HL-60 (cell line): ENCODE data around the gene ABHD4.

Source experiments
- DNase-seq, 2 experiments: peaks; one replicate each; pipeline ENCODE4 v3.0.0-alpha.2; 2010 to 2020; ENCODE audit warnings: low read depth in 1 of 2, low spot score in 1 of 2
- H3K27ac ChIP-seq: fragments of 250-450 bp; sonication (Bioruptor Pico); replicated peaks from 2 replicates; pipeline ENCODE4 v1.5.1; 2020; ENCODE audit warnings: mild to moderate bottlenecking, moderate library complexity
- H3K27me3 ChIP-seq: fragments of 250-450 bp; sonication (Bioruptor Pico); 2 replicates; pipeline ENCODE4 v1.5.1; 2021; ENCODE audit warnings: mild to moderate bottlenecking, moderate library complexity; ENCODE audit not compliant: insufficient read depth, poor library complexity, severe bottlenecking
- H3K4me3 ChIP-seq: replicated peaks from 2 replicates; pipeline ENCODE4 v1.5.1; 2011; ENCODE audit warnings: mild to moderate bottlenecking, control low read depth, low read length; ENCODE audit not compliant: insufficient read depth
- GABPA ChIP-seq: IDR thresholded peaks from 2 replicates; pipeline ENCODE4 v1.6.1; 2012; ENCODE audit warnings: low read depth
- POLR2AphosphoS5 ChIP-seq: IDR thresholded peaks from 2 replicates; pipeline ENCODE4 v1.6.1; 2012; ENCODE audit warnings: low read depth
- SPI1 ChIP-seq: IDR thresholded peaks from 2 replicates; pipeline ENCODE4 v1.6.1; 2012; ENCODE audit warnings: low read depth, mild to moderate bottlenecking, borderline replicate concordance
- TF ChIP-seq, protein P1 (sequence below): IDR thresholded peaks from 2 replicates; pipeline ENCODE4 v1.6.1; 2012; ENCODE audit warnings: low read depth; ENCODE audit not compliant: insufficient replicate concordance
- TF ChIP-seq, protein P2 (sequence below): IDR thresholded peaks from one replicate; pipeline ENCODE4 v1.5.1; 2011; ENCODE audit warnings: low read length, control low read depth, inconsistent platforms; ENCODE audit not compliant: insufficient read depth

ABHD4 gene

DNA sequence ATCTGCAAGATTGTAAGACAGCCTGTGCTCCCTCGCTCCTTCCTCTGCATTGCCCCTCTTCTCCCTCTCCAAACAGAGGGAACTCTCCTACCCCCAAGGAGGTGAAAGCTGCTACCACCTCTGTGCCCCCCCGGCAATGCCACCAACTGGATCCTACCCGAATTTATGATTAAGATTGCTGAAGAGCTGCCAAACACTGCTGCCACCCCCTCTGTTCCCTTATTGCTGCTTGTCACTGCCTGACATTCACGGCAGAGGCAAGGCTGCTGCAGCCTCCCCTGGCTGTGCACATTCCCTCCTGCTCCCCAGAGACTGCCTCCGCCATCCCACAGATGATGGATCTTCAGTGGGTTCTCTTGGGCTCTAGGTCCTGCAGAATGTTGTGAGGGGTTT, 46.5 kb upstream of the ABHD4 start:
- no peak for TF ChIP-seq POLR2AphosphoS5
- TF ChIP-seq, protein P1, sequence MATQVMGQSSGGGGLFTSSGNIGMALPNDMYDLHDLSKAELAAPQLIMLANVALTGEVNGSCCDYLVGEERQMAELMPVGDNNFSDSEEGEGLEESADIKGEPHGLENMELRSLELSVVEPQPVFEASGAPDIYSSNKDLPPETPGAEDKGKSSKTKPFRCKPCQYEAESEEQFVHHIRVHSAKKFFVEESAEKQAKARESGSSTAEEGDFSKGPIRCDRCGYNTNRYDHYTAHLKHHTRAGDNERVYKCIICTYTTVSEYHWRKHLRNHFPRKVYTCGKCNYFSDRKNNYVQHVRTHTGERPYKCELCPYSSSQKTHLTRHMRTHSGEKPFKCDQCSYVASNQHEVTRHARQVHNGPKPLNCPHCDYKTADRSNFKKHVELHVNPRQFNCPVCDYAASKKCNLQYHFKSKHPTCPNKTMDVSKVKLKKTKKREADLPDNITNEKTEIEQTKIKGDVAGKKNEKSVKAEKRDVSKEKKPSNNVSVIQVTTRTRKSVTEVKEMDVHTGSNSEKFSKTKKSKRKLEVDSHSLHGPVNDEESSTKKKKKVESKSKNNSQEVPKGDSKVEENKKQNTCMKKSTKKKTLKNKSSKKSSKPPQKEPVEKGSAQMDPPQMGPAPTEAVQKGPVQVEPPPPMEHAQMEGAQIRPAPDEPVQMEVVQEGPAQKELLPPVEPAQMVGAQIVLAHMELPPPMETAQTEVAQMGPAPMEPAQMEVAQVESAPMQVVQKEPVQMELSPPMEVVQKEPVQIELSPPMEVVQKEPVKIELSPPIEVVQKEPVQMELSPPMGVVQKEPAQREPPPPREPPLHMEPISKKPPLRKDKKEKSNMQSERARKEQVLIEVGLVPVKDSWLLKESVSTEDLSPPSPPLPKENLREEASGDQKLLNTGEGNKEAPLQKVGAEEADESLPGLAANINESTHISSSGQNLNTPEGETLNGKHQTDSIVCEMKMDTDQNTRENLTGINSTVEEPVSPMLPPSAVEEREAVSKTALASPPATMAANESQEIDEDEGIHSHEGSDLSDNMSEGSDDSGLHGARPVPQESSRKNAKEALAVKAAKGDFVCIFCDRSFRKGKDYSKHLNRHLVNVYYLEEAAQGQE: no peak
- TF ChIP-seq SPI1: no peak
- TF ChIP-seq, protein P2, sequence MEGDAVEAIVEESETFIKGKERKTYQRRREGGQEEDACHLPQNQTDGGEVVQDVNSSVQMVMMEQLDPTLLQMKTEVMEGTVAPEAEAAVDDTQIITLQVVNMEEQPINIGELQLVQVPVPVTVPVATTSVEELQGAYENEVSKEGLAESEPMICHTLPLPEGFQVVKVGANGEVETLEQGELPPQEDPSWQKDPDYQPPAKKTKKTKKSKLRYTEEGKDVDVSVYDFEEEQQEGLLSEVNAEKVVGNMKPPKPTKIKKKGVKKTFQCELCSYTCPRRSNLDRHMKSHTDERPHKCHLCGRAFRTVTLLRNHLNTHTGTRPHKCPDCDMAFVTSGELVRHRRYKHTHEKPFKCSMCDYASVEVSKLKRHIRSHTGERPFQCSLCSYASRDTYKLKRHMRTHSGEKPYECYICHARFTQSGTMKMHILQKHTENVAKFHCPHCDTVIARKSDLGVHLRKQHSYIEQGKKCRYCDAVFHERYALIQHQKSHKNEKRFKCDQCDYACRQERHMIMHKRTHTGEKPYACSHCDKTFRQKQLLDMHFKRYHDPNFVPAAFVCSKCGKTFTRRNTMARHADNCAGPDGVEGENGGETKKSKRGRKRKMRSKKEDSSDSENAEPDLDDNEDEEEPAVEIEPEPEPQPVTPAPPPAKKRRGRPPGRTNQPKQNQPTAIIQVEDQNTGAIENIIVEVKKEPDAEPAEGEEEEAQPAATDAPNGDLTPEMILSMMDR: no peak
- TF ChIP-seq GABPA: no peak
- H3K4me3 ChIP-seq: no peak overlapping the region
- peak overlapping the region; percentile 60 for H3K27ac ChIP-seq
- DNase-seq: peak in 1 of 2 experiments; percentile 46
- no peaks in the 10 kb centered on the region for H3K27me3 ChIP-seq

DNA sequence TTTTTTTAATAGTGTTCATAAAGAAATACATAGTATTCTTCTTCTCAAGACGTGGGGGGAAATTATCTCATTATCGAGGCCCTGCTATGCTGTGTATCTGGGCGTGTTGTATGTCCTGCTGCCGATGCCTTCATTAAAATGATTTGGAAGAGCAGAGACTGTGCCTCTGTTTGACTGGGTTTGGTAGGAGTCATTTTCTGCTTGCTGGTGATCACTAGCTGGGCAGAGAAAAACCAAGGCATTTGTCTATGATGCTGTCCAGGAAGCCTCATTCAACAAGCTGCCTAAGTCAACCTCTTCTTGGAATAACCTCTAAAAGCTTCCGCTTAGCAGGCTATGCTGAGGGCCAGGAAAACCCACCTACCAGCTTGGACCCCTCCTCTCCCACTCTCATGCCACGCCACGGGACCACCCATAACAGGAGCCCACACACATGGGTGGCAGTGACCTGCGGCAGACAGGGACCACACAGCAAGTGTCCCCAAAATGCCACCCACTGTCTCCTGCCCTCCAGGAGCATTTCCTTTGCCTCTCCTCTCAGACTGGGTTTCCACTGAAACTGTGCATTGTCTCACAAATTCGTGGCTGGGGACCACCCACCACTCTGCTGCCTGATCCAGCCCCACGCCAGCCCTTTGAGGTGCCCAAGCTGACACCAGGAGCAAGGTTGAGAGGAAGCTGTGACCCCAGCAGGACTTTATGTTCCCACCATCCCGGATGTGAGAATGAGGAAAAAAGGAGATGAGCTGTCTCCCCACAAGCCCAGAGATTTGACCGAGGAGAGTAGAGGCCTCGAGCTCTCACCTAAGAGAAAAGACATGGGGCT, 45.9 kb upstream of the ABHD4 start:
- H3K27me3 ChIP-seq: no peaks in the 10 kb centered on the region

DNA sequence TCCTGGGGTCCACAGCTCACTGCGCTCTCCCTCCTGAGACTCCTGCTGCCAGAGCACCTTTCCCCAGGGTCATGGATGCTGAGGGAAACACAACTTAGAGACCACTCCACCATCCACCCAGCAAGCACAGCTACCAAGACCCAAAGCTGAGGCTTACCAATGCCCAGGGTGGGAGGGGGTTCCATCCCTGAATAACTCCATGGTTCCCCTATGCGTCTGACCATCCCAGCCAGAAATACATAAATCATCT, 45.3 kb upstream of the ABHD4 start:
- H3K4me3 ChIP-seq: no peak overlapping the region
- DNase-seq: no peak
- no peak overlapping the region for H3K27ac ChIP-seq
- no peaks in the 10 kb centered on the region for H3K27me3 ChIP-seq
- no peak for TF ChIP-seq POLR2AphosphoS5
- no peak for TF ChIP-seq GABPA
- TF ChIP-seq SPI1: no peak
- TF ChIP-seq, protein P2: no peak
- TF ChIP-seq, protein P1: no peak

More for the DNA sequence above, 45.9 kb upstream of the ABHD4 start:
- peak overlapping the region; percentile 60 for H3K27ac ChIP-seq
- no peak for DNase-seq
- no peak overlapping the region for H3K4me3 ChIP-seq
- TF ChIP-seq POLR2AphosphoS5 (no peak), SPI1 (no peak), GABPA (no peak)
- TF ChIP-seq, protein P2: no peak
- TF ChIP-seq, protein P1: no peak
